AG20443 (cell line): Measurements from ENCODE around the gene HTRA3.

Source experiments
- DNase-seq: peaks from one replicate; pipeline ENCODE4 v3.0.0; 2012; ENCODE audit warnings: low spot score, mixed read lengths

Gene HTRA3

GRCh38 chr4:8247047-8247930, 22.3 kb upstream of the HTRA3 start:
- DNase-seq: peak; percentile 44

- no peak for DNase-seq
Observed at GRCh38 chr4:8248091-8248490, 21.5 kb upstream of the HTRA3 start.

- no peak for DNase-seq
Observed at GRCh38 chr4:8250227-8250626, 19.3 kb upstream of the HTRA3 start.

GRCh38 chr4:8250637-8251036, 18.9 kb upstream of the HTRA3 start:
- no peak for DNase-seq

GRCh38 chr4:8251110-8251883, 18.3 kb upstream of the HTRA3 start:
- DNase-seq: no peak

GRCh38 chr4:8252301-8253173, 17.0 kb upstream of the HTRA3 start:
- DNase-seq: no peak

- DNase-seq: no peak
Observed at GRCh38 chr4:8254076-8254475, 15.5 kb upstream of the HTRA3 start.

GRCh38 chr4:8255698-8256441, 13.7 kb upstream of the HTRA3 start:
- peak; percentile 88 for DNase-seq

- DNase-seq: no peak
Observed at GRCh38 chr4:8257854-8258253, 11.7 kb upstream of the HTRA3 start.

GRCh38 chr4:8258552-8259212, 10.9 kb upstream of the HTRA3 start:
- DNase-seq: no peak

GRCh38 chr4:8259743-8260430, 9.7 kb upstream of the HTRA3 start:
- DNase-seq: no peak

- peak; percentile 82 for DNase-seq
Observed at GRCh38 chr4:8260656-8261111, 8.9 kb upstream of the HTRA3 start.

- no peak for DNase-seq
Observed at GRCh38 chr4:8261851-8262535, 7.6 kb upstream of the HTRA3 start.

- no peak for DNase-seq
Observed at GRCh38 chr4:8262637-8263322, 6.8 kb upstream of the HTRA3 start.

- no peak for DNase-seq
Observed at GRCh38 chr4:8263397-8263796, 6.2 kb upstream of the HTRA3 start.

- DNase-seq: no peak
Observed at GRCh38 chr4:8264106-8264505, 5.4 kb upstream of the HTRA3 start.

GRCh38 chr4:8265171-8265929, 4.2 kb upstream of the HTRA3 start:
- DNase-seq: no peak

- no peak for DNase-seq
Observed at GRCh38 chr4:8266088-8266487, 3.5 kb upstream of the HTRA3 start.
